Stimulated activated memory B cell treated with anti-CD40 and anti-IgM and Interleukin-4, amounts not matched to agents 10 μg/mL and 1 μg/mL and 100 μg/mL, for 72 hours (primary cell): ENCODE results near the gene DNASE1.
A peak's percentile ranks its signal among the peaks of the same experiment; 100 is the strongest.
"Not testable (repeated sequence)": the region's sequence is repeated elsewhere in the genome, so short reads cannot be mapped to it uniquely, and the experiment has no call there.

Source experiments
- ATAC-seq: fragments of 150-1000 bp; cut with Tn5 transposase; 2 replicates; pipeline ENCODE4 v1.10.0; 2021
- H3K27ac Mint-ChIP-seq: one replicate; pipeline ENCODE4 v1.8.0; 2022; ENCODE audit warnings: mild to moderate bottlenecking, mixed read lengths
- H3K27me3 Mint-ChIP-seq: one replicate; pipeline ENCODE4 v1.8.0; 2022; ENCODE audit warnings: mixed read lengths
- H3K36me3 Mint-ChIP-seq: one replicate; pipeline ENCODE4 v1.8.0; 2022; ENCODE audit warnings: mixed read lengths
- H3K4me1 Mint-ChIP-seq: one replicate; pipeline ENCODE4 v1.8.0; 2022; ENCODE audit warnings: mixed read lengths
- H3K4me3 Mint-ChIP-seq: one replicate; pipeline ENCODE4 v1.8.0; 2022; ENCODE audit warnings: mild to moderate bottlenecking, moderate library complexity, mixed read lengths
- H3K9me3 Mint-ChIP-seq: one replicate; pipeline ENCODE4 v1.8.0; 2022; ENCODE audit warnings: mixed read lengths

DNASE1 gene

GRCh38 chr16:3654249-3654991 lies at the start of gene DNASE1:
TSS of gene DNASE1 (plus strand) at chr16:3654691. CDS start at chr16:3655374, 683 bp downstream.
- no peak within 1 kb of the TSS for H3K27ac Mint-ChIP-seq
- ATAC-seq, result peak; percentile 67
- H3K27me3 Mint-ChIP-seq, result no peaks in the 10 kb centered on the region
- H3K4me3 Mint-ChIP-seq, result no peak within 1 kb of the TSS
- peaks cover 64% of the 10 kb centered on the region for H3K36me3 Mint-ChIP-seq
- H3K9me3 Mint-ChIP-seq, result no peaks in the 10 kb centered on the region
- peaks cover 13% of the 10 kb centered on the region for H3K4me1 Mint-ChIP-seq

GRCh38 chr16:3606441-3606840 lies 48.0 kb upstream of the DNASE1 start:
- Mint-ChIP-seq H3K4me1 (peaks cover 25% of the 10 kb centered on the region), H3K27me3 (no peaks in the 10 kb centered on the region), H3K4me3 (no peak overlapping the region), H3K27ac (no peak overlapping the region), H3K36me3 (peaks cover 32% of the 10 kb centered on the region), H3K9me3 (no peaks in the 10 kb centered on the region)
- ATAC-seq, result no peak

GRCh38 chr16:3607161-3607560 lies 47.3 kb upstream of the DNASE1 start:
- peak overlapping the region; percentile 46 for H3K27ac Mint-ChIP-seq
- H3K4me1 Mint-ChIP-seq, result peaks cover 30% of the 10 kb centered on the region
- no peaks in the 10 kb centered on the region for H3K9me3 Mint-ChIP-seq
- no peak overlapping the region for H3K4me3 Mint-ChIP-seq
- ATAC-seq, result no peak
- peaks cover 25% of the 10 kb centered on the region for H3K36me3 Mint-ChIP-seq
- H3K27me3 Mint-ChIP-seq, result no peaks in the 10 kb centered on the region

GRCh38 chr16:3607634-3608033 lies 46.9 kb upstream of the DNASE1 start:
- peaks cover 20% of the 10 kb centered on the region for H3K36me3 Mint-ChIP-seq
- peak overlapping the region; percentile 46 for H3K27ac Mint-ChIP-seq
- H3K4me1 Mint-ChIP-seq, result peaks cover 35% of the 10 kb centered on the region
- ATAC-seq, result no peak
- no peaks in the 10 kb centered on the region for H3K27me3 Mint-ChIP-seq
- H3K9me3 Mint-ChIP-seq, result no peaks in the 10 kb centered on the region
- H3K4me3 Mint-ChIP-seq, result no peak overlapping the region

GRCh38 chr16:3608069-3608468 lies 46.4 kb upstream of the DNASE1 start:
- H3K27ac Mint-ChIP-seq, result no peak overlapping the region
- H3K4me1 Mint-ChIP-seq, result peaks cover 40% of the 10 kb centered on the region
- peaks cover 16% of the 10 kb centered on the region for H3K36me3 Mint-ChIP-seq
- no peak overlapping the region for H3K4me3 Mint-ChIP-seq
- ATAC-seq, result no peak
- H3K9me3 Mint-ChIP-seq, result no peaks in the 10 kb centered on the region
- no peaks in the 10 kb centered on the region for H3K27me3 Mint-ChIP-seq

GRCh38 chr16:3608976-3609375 lies 45.5 kb upstream of the DNASE1 start:
- H3K4me1 Mint-ChIP-seq, result peaks cover 49% of the 10 kb centered on the region
- ATAC-seq, H3K27ac Mint-ChIP-seq, H3K27me3 Mint-ChIP-seq, H3K9me3 Mint-ChIP-seq, H3K4me3 Mint-ChIP-seq: not testable (repeated sequence)
- peaks cover 13% of the 10 kb centered on the region for H3K36me3 Mint-ChIP-seq

GRCh38 chr16:3609895-3610697 lies 44.4 kb upstream of the DNASE1 start:
- no peak for ATAC-seq
- H3K4me1 Mint-ChIP-seq, result peaks cover 56% of the 10 kb centered on the region
- H3K27ac Mint-ChIP-seq, result peak overlapping the region; percentile 87
- no peaks in the 10 kb centered on the region for H3K9me3 Mint-ChIP-seq
- H3K4me3 Mint-ChIP-seq, result peak overlapping the region; percentile 91
- H3K27me3 Mint-ChIP-seq, result no peaks in the 10 kb centered on the region
- H3K36me3 Mint-ChIP-seq, result peaks cover 17% of the 10 kb centered on the region

- peak overlapping the region; percentile 87 for H3K27ac Mint-ChIP-seq
- no peaks in the 10 kb centered on the region for H3K9me3 Mint-ChIP-seq
- H3K27me3 Mint-ChIP-seq, result no peaks in the 10 kb centered on the region
- ATAC-seq, result no peak
- H3K4me1 Mint-ChIP-seq, result peaks cover 61% of the 10 kb centered on the region
- H3K4me3 Mint-ChIP-seq, result peak overlapping the region; percentile 91
- peaks cover 22% of the 10 kb centered on the region for H3K36me3 Mint-ChIP-seq
Observed at GRCh38 chr16:3610698-3611145, 43.8 kb upstream of the DNASE1 start.

GRCh38 chr16:3611146-3611975 lies 43.1 kb upstream of the DNASE1 start, which contains the start of gene SLX4:
TSS of gene SLX4 (minus strand) at chr16:3611606. CDS start at chr16:3608964, 2,642 bp downstream.
- no peaks in the 10 kb centered on the region for H3K9me3 Mint-ChIP-seq
- peaks cover 16% of the 10 kb centered on the region for H3K36me3 Mint-ChIP-seq
- no peaks in the 10 kb centered on the region for H3K27me3 Mint-ChIP-seq
- ATAC-seq, result peak; percentile 97
- H3K27ac Mint-ChIP-seq, result peak within 1 kb of the TSS; percentile 87
- peak within 1 kb of the TSS; percentile 91 for H3K4me3 Mint-ChIP-seq
- H3K4me1 Mint-ChIP-seq, result peaks cover 59% of the 10 kb centered on the region

- Mint-ChIP-seq H3K27me3 (no peaks in the 10 kb centered on the region), H3K4me1 (peaks cover 45% of the 10 kb centered on the region), H3K4me3 (peak overlapping the region; percentile 91), H3K27ac (peak overlapping the region; percentile 87), H3K9me3 (no peaks in the 10 kb centered on the region), H3K36me3 (peaks cover 14% of the 10 kb centered on the region)
- no peak for ATAC-seq
Observed at GRCh38 chr16:3612510-3613466, 41.7 kb upstream of the DNASE1 start.

GRCh38 chr16:3618769-3619141 lies 35.7 kb upstream of the DNASE1 start:
- Mint-ChIP-seq H3K36me3 (peaks cover 13% of the 10 kb centered on the region), H3K4me1 (peaks cover 47% of the 10 kb centered on the region), H3K27me3 (no peaks in the 10 kb centered on the region), H3K9me3 (no peaks in the 10 kb centered on the region), H3K4me3 (no peak overlapping the region), H3K27ac (peak overlapping the region; percentile 17)
- no peak for ATAC-seq

GRCh38 chr16:3623642-3624041 lies 30.8 kb upstream of the DNASE1 start:
- H3K36me3 Mint-ChIP-seq, result peaks cover 5% of the 10 kb centered on the region
- ATAC-seq, result peak; percentile 29
- peak overlapping the region; percentile 24 for H3K4me3 Mint-ChIP-seq
- peaks cover 53% of the 10 kb centered on the region for H3K4me1 Mint-ChIP-seq
- peak overlapping the region; percentile 36 for H3K27ac Mint-ChIP-seq
- no peaks in the 10 kb centered on the region for H3K9me3 Mint-ChIP-seq
- no peaks in the 10 kb centered on the region for H3K27me3 Mint-ChIP-seq

- H3K27ac Mint-ChIP-seq, result peak overlapping the region; percentile 67
- H3K4me3 Mint-ChIP-seq, result no peak overlapping the region
- H3K27me3 Mint-ChIP-seq, result no peaks in the 10 kb centered on the region
- H3K4me1 Mint-ChIP-seq, result peaks cover 48% of the 10 kb centered on the region
- H3K36me3 Mint-ChIP-seq, result peaks cover 5% of the 10 kb centered on the region
- ATAC-seq, result no peak
- no peaks in the 10 kb centered on the region for H3K9me3 Mint-ChIP-seq
Observed at GRCh38 chr16:3625331-3625730, 29.2 kb upstream of the DNASE1 start.
